H1 (cell line): ENCODE data around the gene PRXL2B. TPM values are rescaled to one million over a fixed set of nuclear protein-coding genes. Genes with fewer than 3 reads are reported as not detected.

Experiments used
- CTCF ChIA-PET: fragments of 300-600 bp; sonication (Branson Sonifier 250); formaldehyde crosslinking; loops from one replicate; lab custom pipeline; 2021; ENCODE audit not compliant: partially characterized antibody; lab: Charles Lee
- POLR2A ChIA-PET: fragments of 300-600 bp; sonication (Branson Sonifier 250); formaldehyde crosslinking; loops from one replicate; lab custom pipeline; 2021; ENCODE audit warnings: inconsistent platforms; ENCODE audit not compliant: partially characterized antibody; lab: Charles Lee
- DNase-seq, 2 experiments: peaks; one replicate each; pipeline versions ENCODE4 v3.0.0 to v3.0.0-alpha.2; 2010 to 2022; ENCODE audit warnings: low spot score in 2 of 2, low read depth in 1 of 2, mixed read lengths in 1 of 2
- FAIRE-seq: peaks from 2 replicates; lab custom pipeline; 2011; peaks lifted over from hg19 to GRCh38; lab: Jason Lieb, UNC
- H2AFZ ChIP-seq: 2 replicates; pipeline ENCODE4 v1.8.1; 2012; ENCODE audit warnings: low read length, inconsistent platforms
- H2AK5ac ChIP-seq: 2 replicates; pipeline ENCODE4 v1.6.1; 2013; ENCODE audit warnings: low read depth, low read length
- H2BK120ac ChIP-seq: replicated peaks from 2 replicates; pipeline ENCODE3; 2013; ENCODE audit warnings: low read depth, low read length, inconsistent platforms
- H2BK12ac ChIP-seq: 2 replicates; pipeline ENCODE4 v1.6.1; 2013; ENCODE audit warnings: low read depth, low read length
- H2BK15ac ChIP-seq: 2 replicates; pipeline ENCODE4 v1.6.1; 2013; ENCODE audit warnings: low read length
- H2BK20ac ChIP-seq: 2 replicates; pipeline ENCODE4 v1.6.1; 2013; ENCODE audit warnings: low read length
- H2BK5ac ChIP-seq: 2 replicates; pipeline ENCODE4 v1.6.1; 2013; ENCODE audit warnings: low read depth, low read length
- H3K14ac ChIP-seq: 2 replicates; pipeline ENCODE4 v1.6.1; 2013; ENCODE audit warnings: inconsistent platforms; ENCODE audit not compliant: insufficient read length
- H3K18ac ChIP-seq: 2 replicates; pipeline ENCODE4 v1.6.1; 2013; ENCODE audit warnings: low read length; ENCODE audit errors: extremely low read depth
- H3K23ac ChIP-seq: 2 replicates; pipeline ENCODE4 v1.6.1; 2013; ENCODE audit warnings: inconsistent platforms; ENCODE audit not compliant: insufficient read length
- H3K23me2 ChIP-seq: 2 replicates; pipeline ENCODE4 v1.6.1; 2013; ENCODE audit warnings: low read depth, low read length
- H3K27ac ChIP-seq: 2 replicates; pipeline ENCODE4 v1.6.1; 2011; ENCODE audit warnings: low read depth, low read length, inconsistent platforms
- H3K27me3 ChIP-seq, 4 experiments: replicated peaks in 1 of 4; 1 replicate in 1 of 4; 2 replicates in 3 of 4; pipeline versions ENCODE4 v1.6.1 to v1.8.1; 2011 to 2013; ENCODE audit warnings: low read length in 3 of 4, mild to moderate bottlenecking in 3 of 4, inconsistent platforms in 2 of 4, mixed read lengths in 2 of 4, moderate library complexity in 1 of 4; ENCODE audit not compliant: control insufficient read depth in 3 of 4, insufficient read depth in 3 of 4; ENCODE audit errors: extremely low read depth in 1 of 4
- H3K36me3 ChIP-seq, 4 experiments: 2 replicates each; pipeline versions ENCODE4 v1.6.1 to v1.8.1; 2011 to 2013; ENCODE audit warnings: mild to moderate bottlenecking in 4 of 4, low read length in 3 of 4, moderate library complexity in 2 of 4, control low read depth in 1 of 4, inconsistent platforms in 1 of 4; ENCODE audit not compliant: insufficient read depth in 4 of 4, control insufficient read depth in 2 of 4
- H3K4ac ChIP-seq: replicated peaks from 2 replicates; pipeline ENCODE3; 2013; ENCODE audit warnings: low read length, low read depth, mixed read lengths, inconsistent platforms; ENCODE audit not compliant: insufficient read length
- H3K4me1 ChIP-seq, 4 experiments: replicated peaks in 1 of 4; 1 replicate in 1 of 4; 2 replicates in 3 of 4; pipeline versions ENCODE4 v1.6.1 to v1.8.1; 2011 to 2013; ENCODE audit warnings: low read length in 3 of 4, inconsistent platforms in 2 of 4, mixed read lengths in 1 of 4; ENCODE audit not compliant: insufficient read depth in 4 of 4, control insufficient read depth in 3 of 4
- H3K4me2 ChIP-seq, 2 experiments: 2 replicates each; pipeline versions ENCODE4 v1.6.1 to v1.8.1; 2011 to 2013; ENCODE audit warnings: low read depth in 2 of 2, low read length in 2 of 2, control low read depth in 1 of 2, inconsistent platforms in 1 of 2, mild to moderate bottlenecking in 1 of 2; ENCODE audit not compliant: insufficient read depth in 1 of 2
- H3K4me3 ChIP-seq, 4 experiments: fragments of 200-600, 300-600 bp in 1 of 4; sonication (generic), shearing (Covaris generic), sonication (Bioruptor Twin) in 1 of 4; 2 replicates each; pipeline versions ENCODE4 v1.5.1 to v1.8.1; 2011 to 2016; ENCODE audit warnings: low read length in 4 of 4, low read depth in 3 of 4, control low read depth in 2 of 4, inconsistent platforms in 2 of 4, mild to moderate bottlenecking in 2 of 4, mixed read lengths in 1 of 4, moderate library complexity in 1 of 4; ENCODE audit not compliant: insufficient read depth in 2 of 4; ENCODE audit errors: extremely low read depth in 1 of 4
- H3K56ac ChIP-seq: replicated peaks from 2 replicates; pipeline ENCODE3; 2013; ENCODE audit warnings: low read depth, mild to moderate bottlenecking, mixed read lengths, low read length, inconsistent platforms; ENCODE audit not compliant: insufficient read length
- H3K79me1 ChIP-seq: 2 replicates; pipeline ENCODE4 v1.6.1; 2013; ENCODE audit warnings: low read depth, low read length, control low read depth
- H3K79me2 ChIP-seq, 2 experiments: 2 replicates each; pipeline versions ENCODE4 v1.6.1 to v1.8.1; 2012 to 2013; ENCODE audit warnings: low read length in 2 of 2, mild to moderate bottlenecking in 2 of 2, inconsistent platforms in 1 of 2; ENCODE audit not compliant: insufficient read depth in 2 of 2, control insufficient read depth in 1 of 2
- H3K9ac ChIP-seq, 4 experiments: replicated peaks in 1 of 4; 1 replicate in 1 of 4; 2 replicates in 3 of 4; pipeline versions ENCODE4 v1.6.1 to v1.8.1; 2011 to 2013; ENCODE audit warnings: low read depth in 3 of 4, low read length in 3 of 4, control low read depth in 2 of 4, mild to moderate bottlenecking in 2 of 4, moderate library complexity in 2 of 4, inconsistent platforms in 1 of 4; ENCODE audit errors: extremely low read depth in 1 of 4
- H3K9me3 ChIP-seq, 2 experiments: 2 replicates each; pipeline versions ENCODE4 v1.6.1 to v1.8.1; 2012 to 2013; ENCODE audit warnings: mild to moderate bottlenecking in 2 of 2, moderate library complexity in 2 of 2, control low read depth in 1 of 2, inconsistent platforms in 1 of 2, low read depth in 1 of 2, low read length in 1 of 2, mixed read lengths in 1 of 2; ENCODE audit not compliant: insufficient read depth in 2 of 2
- H4K20me1 ChIP-seq, 2 experiments: replicated peaks in 1 of 2; 2 replicates each; pipeline versions ENCODE3 to v1.8.1; 2011 to 2013; ENCODE audit warnings: inconsistent platforms in 2 of 2, low read length in 2 of 2, mild to moderate bottlenecking in 1 of 2; ENCODE audit not compliant: insufficient read depth in 2 of 2, control insufficient read depth in 1 of 2
- H4K5ac ChIP-seq: 2 replicates; pipeline ENCODE4 v1.6.1; 2013; ENCODE audit warnings: low read length, low read depth, mixed read lengths, inconsistent platforms; ENCODE audit not compliant: insufficient read length
- H4K8ac ChIP-seq: 2 replicates; pipeline ENCODE4 v1.8.0; 2013; ENCODE audit warnings: mild to moderate bottlenecking, moderate library complexity, low read length, inconsistent platforms; ENCODE audit not compliant: insufficient read depth; ENCODE audit errors: extremely low read depth
- H4K91ac ChIP-seq: replicated peaks from 2 replicates; pipeline ENCODE3; 2013; ENCODE audit warnings: low read length, mixed read lengths, inconsistent platforms; ENCODE audit not compliant: insufficient read length
- GABPA ChIP-seq: IDR thresholded peaks from 2 replicates; pipeline ENCODE4 v1.6.1; 2011; ENCODE audit warnings: mild to moderate bottlenecking, low read length, moderate library complexity, borderline replicate concordance; ENCODE audit not compliant: insufficient read depth
- SIN3A ChIP-seq, 2 experiments: IDR thresholded peaks in 1 of 2; conservative IDR thresholded peaks in 1 of 2; 2 replicates each; pipeline ENCODE4 v1.6.1; 2011 to 2012; ENCODE audit warnings: low read length in 2 of 2, improper control_type of control experiment in 1 of 2, low read depth in 1 of 2, mild to moderate bottlenecking in 1 of 2
- WGBS, 2 experiments: shearing (Covaris generic) in 1 of 2; methylation state at CpG; one replicate each; pipeline versions ENCODE4 v1.1.6 to v1.1.7; 2013 to 2015; ENCODE audit warnings: low lambda C conversion rate in 2 of 2, mixed read lengths in 2 of 2, inconsistent platforms in 1 of 2, low coverage in 1 of 2, missing lambda C conversion rate in 1 of 2; ENCODE audit not compliant: insufficient replicate concordance in 2 of 2, insufficient coverage in 1 of 2, insufficient read length in 1 of 2; ENCODE audit errors: extremely low coverage in 1 of 2, missing lambda C conversion rate in 1 of 2; 5-methylcytosine and 5-hydroxymethylcytosine counted together
- polyA plus RNA-seq, 7 experiments: library from polyadenylated mRNA; depleted of rRNA in 3 of 7; stranded (reverse) in 5 of 7; unstranded in 2 of 7; fragments of >200 nt in 5 of 7; fragments of 200-250 nt in 2 of 7; gene quantifications; 1 replicate in 5 of 7; 2 replicates in 1 of 7; 4 replicates in 1 of 7; pipeline versions ENCODE4 v1.2.1 to v1.2.3, GENCODE V29; 2011 to 2013; ENCODE audit warnings: missing spikeins in 2 of 7, mixed read lengths in 2 of 7
- total RNA-seq: library from RNA; stranded (reverse); fragmentation: NEBNext Ultra II Directional; extraction: Animal tissue kit (Norgen Biotek cat#: 25700); gene quantifications from 2 replicates; pipeline ENCODE4 v1.2.1, GENCODE V29; 2021

The PRXL2B gene
- total and polyA plus RNA-seq, 2 of the 8 experiments (the other 6 are each of a cell fraction or from before 2014, with no cell fraction given): 35.3 to 46.0 TPM

GRCh38 chr1:2556277-2556677, 30.3 kb upstream of the PRXL2B start, which contains the start of gene TNFRSF14:
TNFRSF14 (plus strand) TSS chr1:2556371; CDS start chr1:2556665, 294 bp downstream.
- Histone ChIP-seq H3K23ac (no peak within 1 kb of the TSS), H3K56ac (peak within 1 kb of the TSS; percentile 16), H3K9ac (no peak within 1 kb of the TSS), H2BK15ac (peak within 1 kb of the TSS; percentile 46; the same call in 1 of the 2 replicates), H4K8ac (peak within 1 kb of the TSS; percentile 51; the same call in 1 of the 2 replicates), H3K4me1 (peaks cover 0 to 6% (median 0%) of the 10 kb centered on the region in 4 experiments; a peak in 2 of 7 replicates), H3K4me3 (no peak within 1 kb of the TSS), H3K4ac (peak within 1 kb of the TSS; percentile 32), H3K9me3 (no peaks in the 10 kb centered on the region; a peak in 1 of 4 replicates), H4K5ac (no peak within 1 kb of the TSS), H2BK12ac (no peak within 1 kb of the TSS; the same call in 1 of the 2 replicates), H4K91ac (peak within 1 kb of the TSS; percentile 55), H3K23me2 (no peaks in the 10 kb centered on the region), H3K79me2 (no peaks in the 10 kb centered on the region), H3K14ac (no peak within 1 kb of the TSS), H2BK5ac (no peak within 1 kb of the TSS), H2BK120ac (peak within 1 kb of the TSS; percentile 22), H2AFZ (no peak within 1 kb of the TSS), H2BK20ac (no peak within 1 kb of the TSS), H3K18ac (no peak within 1 kb of the TSS; the same call in 1 of the 2 replicates), H3K79me1 (no peaks in the 10 kb centered on the region), H3K27ac (no peak within 1 kb of the TSS), H3K27me3 (no peaks in the 10 kb centered on the region), H4K20me1 (no peaks in the 10 kb centered on the region), H2AK5ac (no peak within 1 kb of the TSS), H3K36me3 (no peaks in the 10 kb centered on the region), H3K4me2 (no peak within 1 kb of the TSS)
- no peak for FAIRE-seq
- DNase-seq: no peak
- CTCF ChIA-PET: interaction anchor here (0.7 to 1.6 kb wide), 6 partner anchors 17 to 861 kb away, joined by 3 read pairs; no protein-coding TSS in a partner anchor
- TF ChIP-seq SIN3A (conservative IDR thresholded peaks at IDR 0.05 in 1 of 2, IDR thresholded peaks at IDR 0.05 in 1 of 2; ENCODE audit: low read depth in 1 of 2, low read length in 2 of 2) (no peak), GABPA (0 out of 2 replicates have a peak, but pooled peaks have one; percentile 23)
- 84% methylated on average over 10 of the region's 16 CpGs; no CpG with 5 or more reads in 1 of the 2 experiments for WGBS, 2 experiments
- POLR2A ChIA-PET: interaction anchor here (0.9 kb wide), 1 partner anchor 8 kb away, joined by 3 read pairs; no protein-coding TSS in a partner anchor
